HCT116 (cell line): ENCODE data around the gene C9orf43.
"Not testable (repeated sequence)": the region's sequence is repeated elsewhere in the genome, so short reads cannot be mapped to it uniquely, and the experiment has no call there.

Source experiments
- CTCF ChIP-seq, 3 experiments: fragments of 200-600 bp in 1 of 3; sonication (generic) in 1 of 3; IDR thresholded peaks in 2 of 3; conservative IDR thresholded peaks in 1 of 3; 2 replicates each; pipeline ENCODE4 v1.5.1; 2012 to 2017; ENCODE audit warnings: low read depth in 2 of 3, low read length in 2 of 3, antibody characterized with exemption in 1 of 3, borderline replicate concordance in 1 of 3, control low read depth in 1 of 3, mild to moderate bottlenecking in 1 of 3, mixed read lengths in 1 of 3, mixed run types in 1 of 3, moderate library complexity in 1 of 3; ENCODE audit not compliant: insufficient read depth in 1 of 3
- EZH2 ChIP-seq: fragments of 200-600 bp; sonication (generic); IDR thresholded peaks from 2 replicates; pipeline ENCODE4 v1.6.1; 2017; ENCODE audit warnings: antibody characterized with exemption, mixed run types
- EZH2phosphoT487 ChIP-seq: fragments of 200-600 bp; IDR thresholded peaks from 2 replicates; pipeline ENCODE4 v1.6.1; 2018; ENCODE audit warnings: antibody characterized with exemption, borderline replicate concordance
- MAX ChIP-seq: IDR thresholded peaks from 2 replicates; pipeline ENCODE4 v1.6.1; 2012
- POLR2A ChIP-seq: IDR thresholded peaks from 2 replicates; pipeline ENCODE4 v1.7.0; 2011; ENCODE audit warnings: borderline replicate concordance; ENCODE audit not compliant: insufficient read depth, insufficient read length; ENCODE audit errors: extremely low read depth
- POLR2AphosphoS5 ChIP-seq: IDR thresholded peaks from 2 replicates; pipeline ENCODE4 v1.6.1; 2011; ENCODE audit warnings: mild to moderate bottlenecking, low read depth, low read length, moderate library complexity
- RAD21 ChIP-seq: IDR thresholded peaks from 2 replicates; pipeline ENCODE4 v1.6.1; 2012; ENCODE audit warnings: low read depth, mild to moderate bottlenecking
- SP1 ChIP-seq: IDR thresholded peaks from 2 replicates; pipeline ENCODE4 v1.6.1; 2012; ENCODE audit warnings: low read depth
- TCF7L2 ChIP-seq: IDR thresholded peaks from 2 replicates; pipeline ENCODE4 v1.7.0; 2011; ENCODE audit warnings: borderline replicate concordance, inconsistent platforms; ENCODE audit not compliant: insufficient read depth, insufficient read length; ENCODE audit errors: extremely low read depth
- YY1 ChIP-seq: IDR thresholded peaks from 2 replicates; pipeline ENCODE4 v1.6.1; 2011; ENCODE audit warnings: low read length, low read depth, moderate library complexity, mild to moderate bottlenecking; ENCODE audit not compliant: insufficient replicate concordance; ENCODE audit errors: extremely low read depth

- TF ChIP-seq CTCF (IDR thresholded peaks at IDR 0.05 in 2 of 3, conservative IDR thresholded peaks at IDR 0.05 in 1 of 3; ENCODE audit: borderline replicate concordance in 1 of 3, insufficient read depth in 1 of 3, low read depth in 2 of 3, low read length in 2 of 3); POLR2A; YY1; SP1; RAD21; EZH2; EZH2phosphoT487; POLR2AphosphoS5; MAX; TCF7L2: not testable (repeated sequence)
Observed at GRCh38 chr9:113379829-113380210, 30.7 kb upstream of the C9orf43 start.
